ENCODE results near the gene OR7A5.

GRCh38 chr19:14868497-14868896 lies 33.5 kb upstream of the OR7A5 start:
- TF ChIP-seq EZH2 (IDR thresholded peaks at IDR 0.05; ENCODE audit: insufficient read depth, poor library complexity, severe bottlenecking) (no peak), EZH2phosphoT487 (IDR thresholded peaks at IDR 0.05; ENCODE audit: insufficient read depth, low read depth) (no peak)

All from GM23248 (cell line).